Neuronal stem cell (in vitro differentiated cells): Measurements from ENCODE around the gene ZEB2.

ENCODE experiments used
- DNase-seq: peaks from one replicate; pipeline ENCODE4 v3.0.0-alpha.2; 2013; ENCODE audit warnings: low spot score
- H2AFZ ChIP-seq: one replicate; pipeline ENCODE4 v1.6.1; 2013; ENCODE audit warnings: mild to moderate bottlenecking, low read length, inconsistent platforms
- H2AK5ac ChIP-seq: 2 replicates; pipeline ENCODE4 v1.6.1; 2013; ENCODE audit warnings: low read depth, mild to moderate bottlenecking, inconsistent platforms, low read length, moderate library complexity, mixed read lengths
- H2BK120ac ChIP-seq: 2 replicates; pipeline ENCODE4 v1.6.1; 2013; ENCODE audit warnings: low read depth, mild to moderate bottlenecking, inconsistent platforms, low read length, moderate library complexity, mixed read lengths
- H2BK12ac ChIP-seq: one replicate; pipeline ENCODE4 v1.6.1; 2013; ENCODE audit warnings: low read length, inconsistent platforms
- H2BK15ac ChIP-seq: 2 replicates; pipeline ENCODE4 v1.6.1; 2013; ENCODE audit warnings: mild to moderate bottlenecking, low read length, inconsistent platforms, mixed read lengths
- H2BK5ac ChIP-seq: one replicate; pipeline ENCODE4 v1.6.1; 2013; ENCODE audit warnings: inconsistent platforms, mild to moderate bottlenecking, low read length, moderate library complexity
- H3K14ac ChIP-seq: one replicate; pipeline ENCODE4 v1.6.1; 2013; ENCODE audit warnings: low read length, inconsistent platforms
- H3K18ac ChIP-seq: 2 replicates; pipeline ENCODE4 v1.6.1; 2013; ENCODE audit warnings: low read length, inconsistent platforms
- H3K23ac ChIP-seq: 2 replicates; pipeline ENCODE4 v1.6.1; 2013; ENCODE audit warnings: low read depth, mild to moderate bottlenecking, mixed read lengths, low read length, inconsistent platforms; ENCODE audit not compliant: poor library complexity
- H3K27ac ChIP-seq: replicated peaks from 3 replicates; pipeline ENCODE4 v1.5.1; 2013; ENCODE audit warnings: low read length, inconsistent platforms
- H3K27me3 ChIP-seq, 3 experiments: 2 replicates each; pipeline ENCODE4 v1.6.1; 2013; ENCODE audit warnings: low read length in 3 of 3, mild to moderate bottlenecking in 2 of 3, inconsistent platforms in 1 of 3, low read depth in 1 of 3, mixed read lengths in 1 of 3, moderate library complexity in 1 of 3; ENCODE audit not compliant: control insufficient read depth in 3 of 3, insufficient read depth in 3 of 3
- H3K36me3 ChIP-seq, 2 donors: replicated peaks in 1 of 2; 2 replicates each; pipeline ENCODE4 v1.6.1; 2013; ENCODE audit warnings: low read length in 2 of 2; ENCODE audit not compliant: control insufficient read depth in 2 of 2, insufficient read depth in 2 of 2
- H3K4ac ChIP-seq: 2 replicates; pipeline ENCODE4 v1.6.1; 2013; ENCODE audit warnings: inconsistent platforms, mild to moderate bottlenecking, low read length, moderate library complexity
- H3K4me1 ChIP-seq, 2 donors: 1 replicate in 1 of 2; 2 replicates in 1 of 2; pipeline ENCODE4 v1.6.1; 2013; ENCODE audit warnings: low read length in 2 of 2, low read depth in 1 of 2; ENCODE audit not compliant: control insufficient read depth in 2 of 2, insufficient read depth in 1 of 2
- H3K4me2 ChIP-seq: one replicate; pipeline ENCODE4 v1.6.1; 2013; ENCODE audit warnings: mild to moderate bottlenecking, low read length, inconsistent platforms; ENCODE audit not compliant: insufficient read depth, poor library complexity, severe bottlenecking
- H3K4me3 ChIP-seq, 2 donors: 2 replicates each; pipeline ENCODE4 v1.5.1; 2013; ENCODE audit warnings: low read length in 2 of 2, mild to moderate bottlenecking in 2 of 2, inconsistent platforms in 1 of 2, moderate library complexity in 1 of 2
- H3K79me1 ChIP-seq: one replicate; pipeline ENCODE4 v1.6.1; 2013; ENCODE audit warnings: low read depth, mild to moderate bottlenecking, inconsistent platforms, low read length, moderate library complexity
- H3K9ac ChIP-seq: one replicate; pipeline ENCODE4 v1.6.1; 2013; ENCODE audit warnings: mild to moderate bottlenecking, low read depth, low read length, inconsistent platforms; ENCODE audit not compliant: poor library complexity
- H3K9me3 ChIP-seq, 2 donors: replicated peaks in 1 of 2; 2 replicates each; pipeline versions ENCODE3 to v1.6.1; 2013; ENCODE audit warnings: low read length in 2 of 2, mild to moderate bottlenecking in 2 of 2, inconsistent platforms in 1 of 2, low read depth in 1 of 2, mixed read lengths in 1 of 2, moderate library complexity in 1 of 2; ENCODE audit not compliant: control insufficient read depth in 2 of 2, insufficient read depth in 1 of 2
- H4K8ac ChIP-seq: one replicate; pipeline ENCODE4 v1.6.1; 2013; ENCODE audit warnings: low read depth, mild to moderate bottlenecking, inconsistent platforms, low read length, moderate library complexity
- H4K91ac ChIP-seq: one replicate; pipeline ENCODE4 v1.6.1; 2013; ENCODE audit warnings: low read length, low read depth, mild to moderate bottlenecking, inconsistent platforms; ENCODE audit not compliant: poor library complexity
- WGBS, 2 donors: extraction: QIAGEN DNeasy Blood & Tissue Kit; methylation state at CpG; one replicate each; pipeline ENCODE4 v1.1.7; 2013; ENCODE audit warnings: missing lambda C conversion rate in 2 of 2, mixed read lengths in 1 of 2; ENCODE audit not compliant: insufficient read length in 2 of 2, insufficient replicate concordance in 1 of 2; ENCODE audit errors: extremely low coverage in 2 of 2; 5-methylcytosine and 5-hydroxymethylcytosine counted together

The ZEB2 gene

GRCh38 chr2:144407262-144407661 lies 112.7 kb downstream of the ZEB2 start:
- no peak overlapping the region for H4K8ac ChIP-seq
- peaks cover 3 to 95% of the 10 kb centered on the region in 2 donors for H3K36me3 ChIP-seq
- no peaks in the 10 kb centered on the region for H3K27me3 ChIP-seq
- no peak overlapping the region for H3K27ac ChIP-seq
- H2AFZ ChIP-seq, result no peak overlapping the region
- DNase-seq, result no peak
- peaks cover 5% of the 10 kb centered on the region in 2 donors for H3K4me1 ChIP-seq
- H3K23ac ChIP-seq, result no peak overlapping the region
- no peak overlapping the region for H2BK15ac ChIP-seq
- no peak overlapping the region for H3K4ac ChIP-seq
- H2BK5ac ChIP-seq, result no peak overlapping the region
- no peak overlapping the region for H2AK5ac ChIP-seq
- H3K18ac ChIP-seq, result no peak overlapping the region
- H2BK12ac ChIP-seq, result no peak overlapping the region
- peaks cover 0 to 3% of the 10 kb centered on the region in 2 donors for H3K9me3 ChIP-seq
- no peak overlapping the region for H4K91ac ChIP-seq
- H3K9ac ChIP-seq, result no peak overlapping the region
- H3K79me1 ChIP-seq, result no peaks in the 10 kb centered on the region
- no peak overlapping the region for H3K14ac ChIP-seq
- no peak overlapping the region for H3K4me2 ChIP-seq
- no peak overlapping the region for H3K4me3 ChIP-seq
- H2BK120ac ChIP-seq, result no peak overlapping the region

- Histone ChIP-seq H3K9ac (no peak overlapping the region), H3K4me3 (no peak overlapping the region), H2AFZ (no peak overlapping the region), H4K8ac (no peak overlapping the region), H3K36me3 (peaks cover 3 to 97% of the 10 kb centered on the region in 2 donors), H3K27ac (no peak overlapping the region), H2BK15ac (no peak overlapping the region), H3K79me1 (no peaks in the 10 kb centered on the region), H3K4me2 (no peak overlapping the region), H3K18ac (no peak overlapping the region), H3K4ac (no peak overlapping the region), H2BK120ac (no peak overlapping the region), H2AK5ac (no peak overlapping the region), H3K14ac (no peak overlapping the region), H3K9me3 (peaks cover 0 to 3% of the 10 kb centered on the region in 2 donors), H3K27me3 (no peaks in the 10 kb centered on the region), H4K91ac (no peak overlapping the region), H2BK5ac (no peak overlapping the region), H3K23ac (no peak overlapping the region), H2BK12ac (no peak overlapping the region), H3K4me1 (peaks cover 7 to 8% of the 10 kb centered on the region in 2 donors)
- WGBS, 2 donors, result no CpG with 5 or more reads among the region's 5 CpGs
- no peak for DNase-seq
These were observed 113.7 kb downstream of the ZEB2 start for GRCh38 chr2:144405982-144406788.

GRCh38 chr2:144405321-144405720 lies 114.6 kb downstream of the ZEB2 start:
- Histone ChIP-seq H4K91ac (no peak overlapping the region), H3K4me2 (no peak overlapping the region), H3K36me3 (peaks cover 4 to 98% of the 10 kb centered on the region in 2 donors), H3K14ac (no peak overlapping the region), H3K27ac (no peak overlapping the region), H2AFZ (no peak overlapping the region), H2BK120ac (no peak overlapping the region), H2BK15ac (no peak overlapping the region), H3K9me3 (no peaks in the 10 kb centered on the region), H4K8ac (no peak overlapping the region), H2BK12ac (no peak overlapping the region), H3K4ac (no peak overlapping the region), H3K27me3 (no peaks in the 10 kb centered on the region), H3K4me3 (no peak overlapping the region), H3K23ac (no peak overlapping the region), H3K9ac (no peak overlapping the region), H2BK5ac (no peak overlapping the region), H3K79me1 (no peaks in the 10 kb centered on the region), H3K18ac (no peak overlapping the region), H2AK5ac (no peak overlapping the region), H3K4me1 (peaks cover 7 to 8% of the 10 kb centered on the region in 2 donors)
- no peak for DNase-seq
- WGBS, 2 donors, result no CpG with 5 or more reads among the region's 2 CpGs

GRCh38 chr2:144404586-144405314 lies 115.2 kb downstream of the ZEB2 start:
- Histone ChIP-seq H2AFZ (no peak overlapping the region), H3K4ac (no peak overlapping the region), H2BK12ac (no peak overlapping the region), H4K8ac (no peak overlapping the region), H3K9ac (no peak overlapping the region), H3K4me1 (peaks cover 7 to 8% of the 10 kb centered on the region in 2 donors), H3K4me2 (no peak overlapping the region), H2AK5ac (no peak overlapping the region), H3K4me3 (no peak overlapping the region), H3K27ac (no peak overlapping the region), H3K23ac (no peak overlapping the region), H4K91ac (no peak overlapping the region), H3K27me3 (no peaks in the 10 kb centered on the region), H3K9me3 (no peaks in the 10 kb centered on the region), H2BK5ac (no peak overlapping the region), H2BK120ac (no peak overlapping the region), H3K18ac (no peak overlapping the region), H3K14ac (no peak overlapping the region), H3K79me1 (no peaks in the 10 kb centered on the region), H2BK15ac (no peak overlapping the region), H3K36me3 (peaks cover 6 to 100% of the 10 kb centered on the region in 2 donors)
- DNase-seq, result no peak
- no CpG with 5 or more reads among the region's 9 CpGs for WGBS, 2 donors
